Stimulated activated naive CD8-positive, alpha-beta T cell treated with anti-CD3 and anti-CD28 coated beads, Interleukin-15, Interleukin-2, amounts not matched to agents 100 ng/mL and 50 ng/mL, for 24 hours (primary cell): ENCODE results near the gene CMTM1.
"Not testable (repeated sequence)": the region's sequence is repeated elsewhere in the genome, so short reads cannot be mapped to it uniquely, and the experiment has no call there.

ENCODE experiments used
- H3K27ac Mint-ChIP-seq: one replicate; pipeline ENCODE4 v1.8.0; 2021; ENCODE audit warnings: mild to moderate bottlenecking, mixed read lengths
- H3K27me3 Mint-ChIP-seq: one replicate; pipeline ENCODE4 v1.8.0; 2021; ENCODE audit warnings: mixed read lengths
- H3K36me3 Mint-ChIP-seq: one replicate; pipeline ENCODE4 v1.8.0; 2021; ENCODE audit warnings: low read depth, mixed read lengths
- H3K4me1 Mint-ChIP-seq: one replicate; pipeline ENCODE4 v1.8.0; 2021; ENCODE audit warnings: low read depth, mixed read lengths
- H3K4me3 Mint-ChIP-seq: one replicate; pipeline ENCODE4 v1.8.0; 2021; ENCODE audit warnings: mild to moderate bottlenecking, mixed read lengths
- H3K9me3 Mint-ChIP-seq: one replicate; pipeline ENCODE4 v1.8.0; 2021; ENCODE audit warnings: mixed read lengths

CMTM1 gene

GRCh38 chr16:66619534-66620428 lies 53.5 kb downstream of the CMTM1 start:
- Mint-ChIP-seq H3K27ac (no peak overlapping the region), H3K4me3 (no peak overlapping the region), H3K9me3 (no peaks in the 10 kb centered on the region), H3K4me1 (peaks cover 9% of the 10 kb centered on the region), H3K36me3 (no peaks in the 10 kb centered on the region), H3K27me3 (no peaks in the 10 kb centered on the region)

GRCh38 chr16:66620429-66620795 lies 54.2 kb downstream of the CMTM1 start:
- H3K4me3 Mint-ChIP-seq, result no peak overlapping the region
- H3K9me3 Mint-ChIP-seq, result no peaks in the 10 kb centered on the region
- no peaks in the 10 kb centered on the region for H3K36me3 Mint-ChIP-seq
- H3K4me1 Mint-ChIP-seq, result peaks cover 9% of the 10 kb centered on the region
- H3K27me3 Mint-ChIP-seq, result no peaks in the 10 kb centered on the region
- H3K27ac Mint-ChIP-seq, result no peak overlapping the region

- H3K27me3 Mint-ChIP-seq, result no peaks in the 10 kb centered on the region
- no peak overlapping the region for H3K27ac Mint-ChIP-seq
- no peaks in the 10 kb centered on the region for H3K36me3 Mint-ChIP-seq
- H3K4me1 Mint-ChIP-seq, result peaks cover 9% of the 10 kb centered on the region
- H3K9me3 Mint-ChIP-seq, result no peaks in the 10 kb centered on the region
- H3K4me3 Mint-ChIP-seq, result no peak overlapping the region
These were observed 55.7 kb downstream of the CMTM1 start for GRCh38 chr16:66621973-66622372.

- no peak overlapping the region for H3K4me3 Mint-ChIP-seq
- H3K4me1 Mint-ChIP-seq, result peaks cover 9% of the 10 kb centered on the region
These were observed 56.6 kb downstream of the CMTM1 start for GRCh38 chr16:66622863-66623262.

GRCh38 chr16:66623755-66624154 lies 57.5 kb downstream of the CMTM1 start:
- H3K4me1 Mint-ChIP-seq, result peaks cover 9% of the 10 kb centered on the region
- H3K9me3 Mint-ChIP-seq, result no peaks in the 10 kb centered on the region
- H3K36me3 Mint-ChIP-seq, result no peaks in the 10 kb centered on the region
- H3K27me3 Mint-ChIP-seq, result no peaks in the 10 kb centered on the region
- no peak overlapping the region for H3K4me3 Mint-ChIP-seq
- no peak overlapping the region for H3K27ac Mint-ChIP-seq

More at GRCh38 chr16:66622863-66623262, 56.6 kb downstream of the CMTM1 start:
- Mint-ChIP-seq H3K9me3 (no peaks in the 10 kb centered on the region), H3K36me3 (no peaks in the 10 kb centered on the region), H3K27me3 (no peaks in the 10 kb centered on the region), H3K27ac (no peak overlapping the region)

GRCh38 chr16:66627611-66628378 lies 61.6 kb downstream of the CMTM1 start:
- H3K9me3 Mint-ChIP-seq, H3K4me1 Mint-ChIP-seq, H3K27me3 Mint-ChIP-seq, H3K27ac Mint-ChIP-seq, H3K4me3 Mint-ChIP-seq, H3K36me3 Mint-ChIP-seq: not testable (repeated sequence)
